B cell (primary cell): ENCODE data around the gene BAAT. TPM values are rescaled to one million over a fixed set of nuclear protein-coding genes. Genes with fewer than 3 reads are reported as not detected.

Source experiments
- ATAC-seq: fragments of 200-7000 bp; cut with Tn5 transposase; one replicate; pipeline ENCODE4 v1.10.0; 2021; ENCODE audit warnings: low read depth, mild to moderate bottlenecking, moderate number of reproducible peaks, moderate library complexity
- CTCF ChIA-PET: fragments of 350-600 bp; sonication (Branson Sonifier 250); formaldehyde crosslinking; loops from one replicate; lab custom pipeline; 2021; ENCODE audit warnings: antibody characterized with exemption, inconsistent platforms; lab: Charles Lee
- POLR2A ChIA-PET: fragments of 350-600 bp; sonication (Branson Sonifier 250); formaldehyde crosslinking; loops from one replicate; lab custom pipeline; 2021; ENCODE audit warnings: antibody characterized with exemption; lab: Charles Lee
- DNase-seq: peaks from one replicate; pipeline ENCODE4 v3.0.0; 2013
- H2AFZ ChIP-seq: 2 replicates; pipeline ENCODE4 v1.6.1; 2012; ENCODE audit warnings: mild to moderate bottlenecking, low read depth, low read length; ENCODE audit not compliant: insufficient read depth, poor library complexity, severe bottlenecking
- H3K27ac ChIP-seq, 2 donors: 1 replicate in 1 of 2; 2 replicates in 1 of 2; pipeline ENCODE4 v1.5.1; 2012 to 2013; ENCODE audit warnings: low read length in 2 of 2, mild to moderate bottlenecking in 2 of 2, moderate library complexity in 1 of 2
- H3K27me3 ChIP-seq, 4 experiments: fragments of 200-600 bp in 1 of 4; sonication (generic) in 1 of 4; replicated peaks in 1 of 4; 1 replicate in 2 of 4; 2 replicates in 2 of 4; pipeline versions ENCODE4 v1.6.1 to v1.7.0; 2013 to 2016; ENCODE audit warnings: low read length in 3 of 4, mild to moderate bottlenecking in 2 of 4, mixed read lengths in 1 of 4, moderate library complexity in 1 of 4; ENCODE audit not compliant: insufficient read depth in 4 of 4, control insufficient read depth in 3 of 4; ENCODE audit errors: control extremely low read depth in 1 of 4
- H3K36me3 ChIP-seq, 2 experiments: replicated peaks in 1 of 2; 1 replicate in 1 of 2; 2 replicates in 1 of 2; pipeline versions ENCODE4 v1.6.1 to v1.7.1; 2013; ENCODE audit warnings: low read length in 1 of 2; ENCODE audit not compliant: insufficient read depth in 2 of 2, control insufficient read depth in 1 of 2; ENCODE audit errors: control extremely low read depth in 1 of 2, extremely low read depth in 1 of 2
- H3K4me1 ChIP-seq, 2 donors: fragments of 200-600 bp in 1 of 2; sonication (generic) in 1 of 2; 1 replicate in 1 of 2; 2 replicates in 1 of 2; pipeline versions ENCODE4 v1.5.1 to v1.6.1; 2013 to 2017; ENCODE audit warnings: low read length in 2 of 2; ENCODE audit not compliant: control insufficient read depth in 2 of 2, insufficient read depth in 2 of 2
- H3K4me2 ChIP-seq: replicated peaks from 2 replicates; pipeline ENCODE3; 2012; ENCODE audit warnings: mild to moderate bottlenecking, low read depth, low read length; ENCODE audit not compliant: poor library complexity, severe bottlenecking
- H3K4me3 ChIP-seq, 5 experiments: fragments of 200-600 bp in 1 of 5; sonication (generic) in 1 of 5; 1 replicate in 3 of 5; 2 replicates in 2 of 5; pipeline versions ENCODE4 v1.5.1 to v1.7.0; 2011 to 2016; ENCODE audit warnings: low read length in 4 of 5, mild to moderate bottlenecking in 4 of 5, low read depth in 2 of 5, control low read depth in 1 of 5, moderate library complexity in 1 of 5; ENCODE audit not compliant: insufficient read depth in 1 of 5; ENCODE audit errors: control extremely low read depth in 1 of 5, extremely low read depth in 1 of 5
- H3K79me2 ChIP-seq: fragments of 200-600 bp; sonication (generic); one replicate; pipeline ENCODE4 v1.6.0; 2016; ENCODE audit warnings: low read length; ENCODE audit not compliant: control insufficient read depth, insufficient read depth
- H3K9ac ChIP-seq: fragments of 200-600 bp; sonication (generic); 2 replicates; pipeline ENCODE4 v1.6.1; 2017; ENCODE audit warnings: mild to moderate bottlenecking, low read length, moderate library complexity
- H3K9me3 ChIP-seq, 3 donors: one replicate each; pipeline versions ENCODE4 v1.6.1 to v1.7.1; 2013; ENCODE audit warnings: low read length in 2 of 3; ENCODE audit not compliant: control insufficient read depth in 2 of 3, insufficient read depth in 1 of 3; ENCODE audit errors: control extremely low read depth in 1 of 3
- H4K20me1 ChIP-seq: 2 replicates; pipeline ENCODE4 v1.6.0; 2012; ENCODE audit warnings: mild to moderate bottlenecking, low read length; ENCODE audit not compliant: insufficient read depth, control insufficient read depth, poor library complexity, severe bottlenecking
- H3K27ac Mint-ChIP-seq: one replicate; pipeline ENCODE4 v1.8.0; 2021; ENCODE audit warnings: mixed read lengths
- H3K27me3 Mint-ChIP-seq: one replicate; pipeline ENCODE4 v1.8.0; 2021; ENCODE audit warnings: mixed read lengths
- H3K4me1 Mint-ChIP-seq: one replicate; pipeline ENCODE4 v1.8.0; 2021; ENCODE audit warnings: mixed read lengths
- H3K4me3 Mint-ChIP-seq: one replicate; pipeline ENCODE4 v1.8.0; 2021; ENCODE audit warnings: mixed read lengths
- H3K9me3 Mint-ChIP-seq: one replicate; pipeline ENCODE4 v1.8.0; 2022; ENCODE audit warnings: mixed read lengths; ENCODE audit not compliant: insufficient read depth
- CTCF ChIP-seq: fragments of 200-600 bp; IDR thresholded peaks from one replicate; pipeline ENCODE4 v1.8.0; 2022; ENCODE audit warnings: antibody characterized with exemption, mild to moderate bottlenecking
- EZH2 ChIP-seq: IDR thresholded peaks from 2 replicates; pipeline ENCODE4 v1.6.1; 2012; ENCODE audit warnings: borderline replicate concordance, low read depth, mild to moderate bottlenecking, moderate library complexity, low read length; ENCODE audit not compliant: insufficient read depth, poor library complexity, severe bottlenecking
- WGBS: methylation state at CpG from one replicate; pipeline ENCODE4 v1.1.5; 2013; ENCODE audit warnings: missing lambda C conversion rate; ENCODE audit not compliant: insufficient coverage; 5-methylcytosine and 5-hydroxymethylcytosine counted together
- intact Hi-C: fragments of 100-400 bp; cut with micrococcal nuclease; formaldehyde crosslinking; loops from one replicate; pipeline ENCODE4 v1.10.0; 2022
- polyA plus RNA-seq: library from polyadenylated mRNA; depleted of rRNA; stranded (reverse); fragments of >200 nt; gene quantifications from 2 replicates; pipeline ENCODE4 v1.2.3, GENCODE V29; 2012
- total RNA-seq, 2 donors: library from RNA; stranded (reverse); fragments of 120-200 nt in 1 of 2; gene quantifications; 1 replicate in 1 of 2; 2 replicates in 1 of 2; pipeline versions ENCODE4 v1.2.3 to v1.2.4, GENCODE V29; 2013 to 2022

The BAAT gene
- total and polyA plus RNA-seq, 2 donors (not counting 1 experiment from before 2014, with no cell fraction given) = 0.07 TPM; not detected in 1

DNA sequence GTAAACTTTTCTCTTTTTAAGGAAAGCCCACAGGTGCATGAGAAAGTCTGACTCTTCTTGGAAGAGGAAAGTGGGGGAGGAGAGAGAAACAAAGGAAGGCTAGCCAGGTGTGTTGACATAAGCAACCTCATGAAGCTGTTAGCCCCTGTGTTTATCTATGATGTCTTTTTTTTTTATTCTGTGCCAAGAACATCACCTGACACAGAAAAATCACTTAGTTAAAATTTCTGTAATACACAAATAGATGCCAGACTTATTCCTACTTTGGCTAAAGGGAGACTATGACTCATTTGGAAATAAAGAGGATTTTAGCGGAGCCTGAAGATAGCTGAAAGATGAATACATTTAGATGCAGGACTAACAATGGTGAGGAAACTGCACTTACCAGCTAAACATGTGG, 58.3 kb downstream of the BAAT start:
- no peak overlapping the region for H3K4me3 ChIP-seq
- no peaks in the 10 kb centered on the region for H3K9me3 ChIP-seq
- intact Hi-C loops = no loop called here
- ChIA-PET POLR2A (no interaction called here), CTCF (interaction anchor here (1.6 to 3.1 kb wide), 2 partner anchors 10 to 15 kb away, joined by 3 to 12 read pairs; no protein-coding TSS in a partner anchor)
- no peaks in the 10 kb centered on the region for H3K79me2 ChIP-seq
- H2AFZ ChIP-seq = no peak overlapping the region
- WGBS = no CpG with 5 or more reads among the region's 1 CpG
- TF ChIP-seq EZH2 (no peak), CTCF (no peak)
- Mint-ChIP-seq H3K27me3 (peaks cover 16% of the 10 kb centered on the region), H3K9me3 (peaks cover 6% of the 10 kb centered on the region), H3K4me3 (no peak overlapping the region), H3K4me1 (no peaks in the 10 kb centered on the region), H3K27ac (no peak overlapping the region)
- DNase-seq (no peak), ATAC-seq (no peak)
- no peak overlapping the region for H3K4me2 ChIP-seq
- H3K4me1 ChIP-seq = no peaks in the 10 kb centered on the region
- no peaks in the 10 kb centered on the region for H3K36me3 ChIP-seq
- no peak overlapping the region for H3K27ac ChIP-seq
- peaks cover 0 to 3% (median 0%) of the 10 kb centered on the region in 4 experiments for H3K27me3 ChIP-seq
- no peaks in the 10 kb centered on the region for H4K20me1 ChIP-seq
- no peak overlapping the region for H3K9ac ChIP-seq

DNA sequence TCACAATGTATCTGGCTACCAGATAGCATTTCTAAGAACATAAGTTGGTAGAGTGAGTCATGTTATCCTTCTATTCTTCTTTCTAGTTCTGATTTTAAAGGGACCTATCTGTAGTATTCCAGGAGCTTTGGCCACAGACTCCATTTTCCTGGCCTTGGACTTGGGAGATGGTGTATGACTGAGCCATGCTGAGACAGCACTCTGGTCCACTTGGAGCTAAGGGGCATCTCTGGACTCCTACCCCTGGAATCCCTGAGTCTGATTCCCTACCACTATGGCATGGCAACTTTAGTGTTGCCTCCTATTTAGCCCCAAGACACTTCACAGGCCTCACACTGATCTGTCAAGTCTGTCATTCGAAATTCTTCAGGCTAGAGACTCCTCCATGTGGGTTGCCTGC, 58.8 kb downstream of the BAAT start:
- no peak overlapping the region for H3K4me3 ChIP-seq
- no peaks in the 10 kb centered on the region for H3K79me2 ChIP-seq
- no CpG with 5 or more reads among the region's 1 CpG for WGBS
- DNase-seq = no peak
- no peak overlapping the region for H3K9ac ChIP-seq
- peaks cover 6% of the 10 kb centered on the region for H3K9me3 Mint-ChIP-seq
- H3K36me3 ChIP-seq = no peaks in the 10 kb centered on the region
- H3K27ac ChIP-seq = no peak overlapping the region
- no peaks in the 10 kb centered on the region for H3K4me1 ChIP-seq
- intact Hi-C loops = no loop called here
- CTCF ChIA-PET = interaction anchor here (1.6 to 3.1 kb wide), 2 partner anchors 10 to 15 kb away, joined by 3 to 12 read pairs; no protein-coding TSS in a partner anchor
- peaks cover 19% of the 10 kb centered on the region for H3K27me3 Mint-ChIP-seq
- no peaks in the 10 kb centered on the region for H3K9me3 ChIP-seq
- POLR2A ChIA-PET = no interaction called here
- ATAC-seq = no peak
- no peak overlapping the region for H2AFZ ChIP-seq
- no peaks in the 10 kb centered on the region for H3K4me1 Mint-ChIP-seq
- H3K27me3 ChIP-seq = peaks cover 0 to 3% (median 0%) of the 10 kb centered on the region in 4 experiments
- TF ChIP-seq CTCF (no peak), EZH2 (no peak)
- H3K27ac Mint-ChIP-seq = no peak overlapping the region
- H4K20me1 ChIP-seq = no peaks in the 10 kb centered on the region
- H3K4me3 Mint-ChIP-seq = no peak overlapping the region
- H3K4me2 ChIP-seq = no peak overlapping the region
